Stimulated activated CD4-positive, alpha-beta T cell treated with anti-CD3 and anti-CD28 coated beads, Interleukin-1b, Interleukin-23, amount 100 ng/mL, for 24 hours (primary cell): ENCODE data around the gene CFAP45.
A peak's percentile ranks its signal among the peaks of the same experiment; 100 is the strongest.

Experiments
- DNase-seq, 4 experiments: peaks; one replicate each; pipeline ENCODE4 v3.0.0-alpha.2; 2020; ENCODE audit warnings: low read depth in 4 of 4, low spot score in 1 of 4

The CFAP45 gene

GRCh38 chr1:159828581-159829272, 71.2 kb downstream of the CFAP45 start:
- no peak for DNase-seq

GRCh38 chr1:159828176-159828575, 71.8 kb downstream of the CFAP45 start:
- DNase-seq, result no peak

- DNase-seq, result no peak
Observed at GRCh38 chr1:159827549-159827948, 72.4 kb downstream of the CFAP45 start.

GRCh38 chr1:159827102-159827490, 72.9 kb downstream of the CFAP45 start:
- DNase-seq, result no peak

GRCh38 chr1:159826441-159827101, 73.4 kb downstream of the CFAP45 start, which contains the start of gene SLAMF8:
SLAMF8 (plus strand) TSS chr1:159826873; CDS start chr1:159826899, 26 bp downstream.
- peak in 1 of 4 experiments; percentile 38 for DNase-seq

- no peak for DNase-seq
Observed at GRCh38 chr1:159825564-159825963, 74.4 kb downstream of the CFAP45 start.

GRCh38 chr1:159823406-159823805, 76.6 kb downstream of the CFAP45 start:
- DNase-seq, result no peak
